ENCODE data around the gene CAD.
"Not testable (repeated sequence)": the region's sequence is repeated elsewhere in the genome, so short reads cannot be mapped to it uniquely, and the experiment has no call there.

CAD gene

GRCh38 chr2:27271631-27272340 lies 54.6 kb downstream of the CAD start:
- Histone ChIP-seq H3K4me3 (ENCODE audit: low read depth, low read length) (no peak overlapping the region), H3K27me3 (ENCODE audit: insufficient read depth, low read depth, severe bottlenecking) (no peaks in the 10 kb centered on the region), H3K9me3 (ENCODE audit: severe bottlenecking) (no peaks in the 10 kb centered on the region), H3K27ac (no peak overlapping the region), H3K36me3 (no peaks in the 10 kb centered on the region)
- TF ChIP-seq CTCF (IDR thresholded peaks at IDR 0.05; ENCODE audit: low read depth, low read length), result no peak
- no peak for DNase-seq

- not testable (repeated sequence) for H3K27ac ChIP-seq; H3K27me3 ChIP-seq (ENCODE audit: insufficient read depth, low read depth, severe bottlenecking)
- DNase-seq, result peak; percentile 66
Observed at GRCh38 chr2:27272537-27273522, 55.7 kb downstream of the CAD start.

GRCh38 chr2:27275211-27276150 lies 58.3 kb downstream of the CAD start, which contains the start of gene DNAJC5G:
TSS of gene DNAJC5G (plus strand) at chr2:27275433. CDS start at chr2:27276729, 1,296 bp downstream.
- no peaks in the 10 kb centered on the region for H3K36me3 ChIP-seq
- TF ChIP-seq CTCF (IDR thresholded peaks at IDR 0.05; ENCODE audit: low read depth, low read length), result no peak
- H3K9me3 ChIP-seq (ENCODE audit: severe bottlenecking), result no peaks in the 10 kb centered on the region

More at GRCh38 chr2:27272537-27273522, 55.7 kb downstream of the CAD start:
- H3K36me3 ChIP-seq; H3K4me3 ChIP-seq (ENCODE audit: low read depth, low read length); H3K9me3 ChIP-seq (ENCODE audit: severe bottlenecking): not testable (repeated sequence)

GRCh38 chr2:27278010-27278409 lies 60.8 kb downstream of the CAD start:
- Histone ChIP-seq H3K27me3 (ENCODE audit: insufficient read depth, low read depth, severe bottlenecking) (no peaks in the 10 kb centered on the region), H3K27ac (no peak overlapping the region), H3K9me3 (ENCODE audit: severe bottlenecking) (no peaks in the 10 kb centered on the region), H3K4me3 (ENCODE audit: low read depth, low read length) (no peak overlapping the region), H3K36me3 (no peaks in the 10 kb centered on the region)
- no peak for TF ChIP-seq CTCF (IDR thresholded peaks at IDR 0.05; ENCODE audit: low read depth, low read length)
- DNase-seq, result no peak

More at GRCh38 chr2:27275211-27276150, 58.3 kb downstream of the CAD start, which contains the start of gene DNAJC5G:
- Histone ChIP-seq H3K27me3 (ENCODE audit: insufficient read depth, low read depth, severe bottlenecking) (no peaks in the 10 kb centered on the region), H3K4me3 (ENCODE audit: low read depth, low read length) (no peak within 1 kb of the TSS), H3K27ac (no peak within 1 kb of the TSS)
- no peak for DNase-seq

DNA sequence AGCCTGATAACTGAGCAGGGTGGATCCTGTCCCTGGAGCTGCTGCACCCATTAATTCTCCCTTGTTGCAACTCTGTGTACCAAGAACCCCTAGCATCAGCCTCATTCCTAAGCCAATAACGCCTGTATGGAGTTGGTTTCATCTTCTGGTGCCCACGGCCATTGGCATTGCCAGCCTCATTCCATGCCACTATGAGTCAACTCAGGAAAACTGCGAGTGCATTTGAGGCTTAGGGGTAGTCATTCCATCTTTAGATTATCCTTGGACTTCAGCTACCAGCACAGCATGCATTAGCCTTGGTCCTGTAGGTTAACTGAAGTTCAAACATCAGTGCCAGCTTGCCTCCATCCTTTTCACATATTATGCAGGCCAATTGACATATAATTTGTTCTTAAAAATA lies 63.7 kb downstream of the CAD start:
- Histone ChIP-seq H3K27me3 (ENCODE audit: insufficient read depth, low read depth, severe bottlenecking) (no peaks in the 10 kb centered on the region), H3K36me3 (no peaks in the 10 kb centered on the region), H3K27ac (no peak overlapping the region), H3K4me3 (ENCODE audit: low read depth, low read length) (no peak overlapping the region), H3K9me3 (ENCODE audit: severe bottlenecking) (no peaks in the 10 kb centered on the region)
- no peak for TF ChIP-seq CTCF (IDR thresholded peaks at IDR 0.05; ENCODE audit: low read depth, low read length)
- no peak for DNase-seq

All from WERI-Rb-1 (cell line).